Activated CD4-positive, alpha-beta T cell treated with anti-CD3 and anti-CD28 coated beads for 48 hours (primary cell): ENCODE results near the gene NRCAM.
A peak's percentile ranks its signal among the peaks of the same experiment; 100 is the strongest.
"Not testable (repeated sequence)": the region's sequence is repeated elsewhere in the genome, so short reads cannot be mapped to it uniquely, and the experiment has no call there.

ENCODE experiments used
- DNase-seq: peaks from one replicate; pipeline ENCODE4 v3.0.0-alpha.2; 2020

The NRCAM gene

DNA sequence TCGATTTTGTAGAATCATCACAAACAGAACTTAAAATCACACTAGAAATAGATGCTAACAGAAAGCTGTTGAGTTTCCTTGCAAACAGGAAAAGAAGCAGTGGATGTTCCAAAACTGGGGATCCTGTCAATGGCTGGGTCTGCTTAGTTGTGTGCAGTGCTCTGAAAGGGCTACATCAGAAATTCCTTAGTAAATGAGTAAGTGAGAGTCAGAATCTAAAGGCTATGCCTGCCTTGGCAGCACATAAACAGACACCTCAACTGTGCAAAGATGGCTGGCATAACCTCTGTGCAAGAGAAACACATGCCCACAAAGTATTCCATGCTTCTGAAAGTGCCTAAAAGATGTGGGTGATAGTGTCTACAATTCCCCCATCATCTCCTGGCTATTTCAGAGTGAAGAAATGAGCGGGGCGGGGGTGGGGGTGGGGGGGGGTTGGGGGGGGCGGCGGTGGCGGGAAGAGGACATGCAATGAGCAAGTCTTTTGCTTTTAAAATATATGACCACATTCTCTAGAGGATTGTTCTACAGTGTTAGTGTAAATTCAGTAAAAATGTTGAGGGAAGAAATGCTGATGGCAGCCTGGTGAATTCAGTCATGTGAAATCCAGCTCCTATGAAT is 187.9 kb downstream of the NRCAM start:
- DNase-seq = no peak

GRCh38 chr7:108267615-108268014 is 188.6 kb downstream of the NRCAM start:
- DNase-seq = no peak

- DNase-seq = no peak
These were observed 189.7 kb downstream of the NRCAM start for GRCh38 chr7:108266491-108266890.

DNA sequence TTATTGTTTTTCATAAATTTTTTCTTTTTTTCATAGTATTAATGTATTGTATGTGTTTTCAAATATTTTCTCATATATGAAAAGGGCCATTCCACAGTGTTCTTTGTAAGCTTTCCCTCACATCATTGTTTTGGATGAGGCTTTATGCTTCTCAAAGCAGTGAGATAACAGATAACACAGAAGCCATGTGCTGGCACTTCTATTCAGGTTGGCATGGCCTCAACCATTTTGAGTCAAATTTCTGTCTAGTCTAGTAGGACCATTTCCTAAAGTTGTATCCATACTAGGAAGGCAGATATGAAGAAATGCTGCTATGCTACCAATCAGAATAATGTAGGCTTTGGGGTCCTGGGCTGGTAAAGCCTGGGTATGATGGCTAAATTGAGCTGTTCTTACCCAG is 190.2 kb downstream of the NRCAM start:
- DNase-seq = no peak

GRCh38 chr7:108265007-108265406 is 191.2 kb downstream of the NRCAM start:
- no peak for DNase-seq

DNA sequence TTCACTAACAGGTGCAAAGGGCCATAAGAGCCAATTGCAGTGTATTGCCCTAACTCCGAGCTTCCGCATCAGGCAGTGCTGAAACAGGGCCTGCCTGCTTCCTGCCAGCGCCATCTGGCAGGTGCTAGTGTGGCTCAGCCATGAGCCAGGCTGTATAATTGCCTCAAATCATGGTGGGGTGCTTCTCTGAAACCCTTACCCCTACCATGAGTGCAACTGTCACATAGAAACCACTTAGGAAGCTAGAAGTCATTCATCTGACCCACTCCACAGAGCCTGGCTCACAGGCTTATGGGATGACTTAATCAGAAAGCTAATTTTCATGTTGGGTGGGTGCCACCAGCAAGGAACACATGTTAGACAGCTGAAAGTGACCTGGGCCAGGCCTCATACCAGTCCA is 192.8 kb downstream of the NRCAM start:
- DNase-seq = no peak

GRCh38 chr7:108261560-108262255 is 194.5 kb downstream of the NRCAM start:
- DNase-seq = no peak

- not testable (repeated sequence) for DNase-seq
These were observed 196.8 kb downstream of the NRCAM start for GRCh38 chr7:108259447-108259846.

- no peak for DNase-seq
These were observed 198.3 kb downstream of the NRCAM start for GRCh38 chr7:108257954-108258353.

DNA sequence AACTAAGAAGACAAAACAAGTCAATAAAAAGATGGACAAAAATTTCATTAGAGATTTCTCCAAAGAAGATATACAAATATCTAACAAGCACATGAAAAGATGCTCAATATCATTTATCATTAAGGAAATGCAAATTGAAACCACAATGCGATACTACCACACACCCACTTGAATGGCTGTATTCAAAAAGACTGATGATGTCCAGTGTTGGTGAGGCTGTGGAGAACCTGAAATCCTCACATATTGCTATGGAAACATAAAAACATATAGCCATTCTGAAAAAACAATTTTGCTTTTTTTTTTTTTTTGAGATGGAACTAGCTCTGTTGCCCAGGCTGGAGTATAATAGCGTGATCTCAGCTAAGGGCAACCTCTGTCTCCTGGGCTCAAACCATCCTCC is 202.0 kb downstream of the NRCAM start:
- no peak for DNase-seq

- DNase-seq = no peak
These were observed 202.8 kb downstream of the NRCAM start for GRCh38 chr7:108253275-108254044.

DNA sequence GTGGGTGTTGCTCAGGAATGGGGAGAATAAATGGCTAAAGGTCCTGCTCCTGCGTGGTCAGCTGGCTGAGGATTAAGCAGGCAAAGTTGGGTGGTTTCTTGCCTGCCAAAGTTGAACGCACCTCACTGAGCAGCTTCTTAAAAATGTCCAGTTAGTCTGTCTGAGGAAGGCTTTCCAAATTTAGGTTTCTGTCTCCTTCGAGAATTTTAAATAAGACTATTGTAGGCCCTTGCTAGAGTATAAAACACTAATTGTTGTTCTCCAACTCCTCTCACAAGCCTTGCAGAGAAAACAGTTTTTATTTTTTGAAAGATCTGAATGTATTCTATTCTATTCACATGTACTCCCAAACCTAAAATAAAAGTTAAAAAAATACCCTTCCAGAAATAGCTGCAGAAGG is 204.1 kb downstream of the NRCAM start:
- no peak for DNase-seq

DNA sequence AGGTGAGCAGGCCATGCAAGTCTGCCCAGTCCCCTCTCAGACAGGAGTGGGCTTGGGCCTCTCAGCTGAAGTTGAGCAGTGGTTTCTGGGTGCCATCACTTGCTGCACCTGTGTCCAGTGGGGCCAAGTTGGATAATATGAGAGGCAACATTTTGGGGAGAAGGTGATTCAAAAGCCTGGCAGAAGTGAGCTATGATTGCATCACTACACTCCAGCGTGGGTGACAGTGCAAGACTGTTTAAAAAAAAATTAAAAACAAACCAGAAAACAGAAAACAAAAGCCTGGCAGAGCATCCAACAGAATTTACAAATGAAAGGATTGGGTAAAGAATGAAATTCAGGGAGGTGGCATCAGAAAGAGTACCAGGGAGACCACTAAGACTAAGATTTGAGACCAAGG is 204.5 kb downstream of the NRCAM start:
- no peak for DNase-seq

DNA sequence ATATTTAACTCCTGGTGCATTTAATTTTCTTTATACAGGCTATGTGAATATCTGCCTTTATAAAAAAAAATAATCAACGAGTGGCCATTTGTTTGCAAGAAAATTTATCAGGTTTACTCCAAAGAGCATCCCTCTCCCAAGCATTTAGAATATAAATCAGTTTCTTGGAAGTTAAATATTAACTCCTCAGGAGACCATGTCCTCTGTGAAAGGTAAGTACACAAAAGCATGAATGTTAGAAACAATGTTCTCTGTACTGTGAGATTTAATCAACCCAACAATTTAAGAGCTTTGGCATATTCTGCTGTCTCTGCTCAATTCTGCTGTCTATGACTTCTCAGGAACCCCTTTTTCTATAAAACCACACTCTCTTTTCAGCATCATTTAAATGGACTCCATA is 206.8 kb downstream of the NRCAM start:
- DNase-seq = no peak

GRCh38 chr7:108248821-108249220 is 207.4 kb downstream of the NRCAM start:
- DNase-seq = no peak

DNA sequence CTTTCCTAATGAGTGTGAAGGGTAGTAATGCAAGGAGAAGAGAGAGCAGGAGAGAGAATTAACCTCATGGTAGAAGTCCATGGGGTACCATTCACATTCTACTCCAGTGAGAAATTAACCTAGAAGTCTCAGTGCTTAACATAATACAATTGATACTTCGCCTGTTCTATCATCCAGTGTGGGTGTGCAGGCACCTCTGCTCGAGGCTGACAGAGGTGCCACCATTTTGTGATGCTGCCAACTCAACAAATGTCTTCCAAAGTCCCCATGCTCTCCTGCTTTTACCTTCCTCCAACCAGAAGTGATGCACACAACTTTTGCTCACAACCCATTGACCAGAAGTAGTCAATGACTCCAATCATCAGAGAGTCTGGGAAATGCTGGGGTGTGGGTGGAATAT is 207.8 kb downstream of the NRCAM start:
- no peak for DNase-seq

GRCh38 chr7:108247614-108248013 is 208.6 kb downstream of the NRCAM start:
- DNase-seq = no peak

DNA sequence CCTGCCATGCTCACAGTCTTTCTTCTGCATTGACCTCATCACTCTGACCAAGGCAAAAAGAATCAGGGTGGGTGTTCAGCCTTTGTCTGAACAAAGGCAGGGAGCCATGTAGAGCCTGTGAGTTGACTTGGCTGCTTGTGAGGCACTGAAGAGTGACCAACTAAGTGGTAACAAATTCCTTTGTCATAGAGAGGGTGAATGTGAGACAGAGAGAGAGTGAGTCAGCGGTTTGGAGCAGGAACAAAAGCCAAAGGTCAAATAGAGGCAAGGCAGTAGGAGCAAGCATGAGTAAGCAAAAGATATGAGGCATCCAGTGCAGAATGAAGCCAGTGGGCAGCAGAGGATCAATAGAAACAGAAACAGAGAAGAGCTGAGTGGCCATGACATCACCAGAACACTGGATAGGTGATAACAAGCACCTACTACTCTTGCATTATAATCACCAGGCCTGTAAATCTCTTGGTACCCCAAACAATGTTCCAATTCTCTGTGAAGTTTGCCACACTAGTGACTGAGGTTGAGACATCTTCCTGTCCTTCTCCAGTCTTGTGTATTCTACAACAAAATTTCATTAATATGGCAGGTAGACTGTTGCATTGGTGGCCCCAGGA is 209.9 kb downstream of the NRCAM start:
- DNase-seq = peak; percentile 4

- DNase-seq = no peak
These were observed 210.6 kb downstream of the NRCAM start for GRCh38 chr7:108245523-108246226.

DNA sequence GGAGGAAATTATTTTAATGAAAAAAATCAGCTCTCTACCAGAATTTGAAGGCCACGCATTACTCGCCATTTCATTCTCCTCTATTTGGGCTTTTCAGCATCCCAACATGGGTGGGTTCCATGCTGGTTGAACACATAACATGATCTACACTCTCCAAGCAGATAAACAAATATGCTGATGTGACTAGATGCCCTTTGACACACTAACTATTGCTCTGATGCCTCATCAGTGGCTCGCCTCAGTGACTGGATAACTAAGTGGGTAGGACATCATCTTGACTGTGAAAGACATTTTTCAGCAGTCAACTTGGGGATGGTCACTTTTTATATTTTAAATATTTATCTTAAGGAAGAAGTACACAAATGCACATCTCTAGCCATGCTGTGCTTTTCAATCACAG is 212.1 kb downstream of the NRCAM start:
- DNase-seq = no peak

DNA sequence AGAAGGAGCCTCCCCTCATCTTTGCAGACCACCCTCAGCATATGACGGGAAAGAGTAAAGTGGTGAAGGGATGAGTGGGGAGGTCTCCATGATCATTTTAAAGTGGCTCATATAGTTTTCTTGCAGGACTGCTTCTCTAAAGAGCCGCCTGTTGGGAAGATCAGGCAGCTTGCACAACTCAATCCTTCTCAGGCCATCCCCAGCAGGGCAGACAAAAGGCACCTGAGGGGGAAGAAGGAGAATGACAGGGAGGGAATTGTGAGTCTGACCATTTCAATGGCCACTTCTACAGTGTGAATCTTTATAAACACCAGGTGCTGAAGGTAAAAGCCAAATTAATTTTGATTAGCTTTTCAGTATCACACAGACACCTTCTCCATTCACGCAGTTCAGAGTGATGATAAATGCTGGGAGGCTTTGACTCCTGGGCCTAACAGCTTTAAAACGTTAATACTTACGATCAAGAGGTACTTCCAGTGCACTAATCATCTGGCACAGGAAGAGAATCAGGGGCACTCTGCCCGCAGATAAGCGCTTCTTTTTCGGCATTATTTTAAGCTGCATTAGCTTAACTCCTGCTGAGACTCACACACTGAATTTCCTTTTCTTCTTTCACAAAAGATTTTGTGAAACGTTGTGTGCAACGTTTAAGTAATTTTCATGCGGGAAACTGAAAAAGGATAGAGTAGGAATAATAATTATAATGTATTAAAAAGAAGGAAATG is 216.6 kb downstream of the NRCAM start:
- DNase-seq = no peak

DNA sequence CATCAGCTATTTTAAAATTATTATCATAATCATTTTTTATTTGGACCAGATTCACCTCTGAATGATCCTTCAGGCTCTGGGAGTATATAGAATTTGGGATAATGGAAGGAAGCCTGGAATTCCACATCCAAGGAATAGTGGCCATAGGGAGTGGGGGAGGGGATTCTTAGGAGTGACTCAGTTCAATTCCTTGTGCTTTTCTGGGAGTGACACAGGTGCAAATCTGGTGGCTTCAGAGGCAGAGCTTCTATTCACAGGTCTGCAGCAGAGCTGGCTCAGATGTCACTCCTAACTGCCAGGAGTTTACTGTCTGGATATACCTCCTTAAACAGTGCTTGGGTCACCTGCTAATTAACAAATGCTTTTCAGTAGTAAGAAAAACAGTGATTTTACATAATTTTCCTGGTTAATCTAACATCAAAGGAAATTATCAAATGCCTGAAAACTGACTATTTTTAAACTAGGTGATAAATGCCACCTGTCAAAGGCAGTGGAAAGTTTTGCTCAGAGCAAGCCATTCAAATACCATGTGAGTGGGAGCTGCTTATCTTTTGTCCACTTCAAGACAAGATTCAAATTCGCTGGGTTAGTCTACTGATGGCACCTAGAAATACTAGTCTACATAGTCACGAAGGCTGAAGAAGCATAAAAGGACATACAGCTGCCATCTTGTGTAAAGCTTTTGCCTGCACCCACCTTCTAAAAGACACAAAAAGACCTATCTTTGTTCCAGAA is 219.4 kb downstream of the NRCAM start:
- no peak for DNase-seq
